Colonic mucosa (tissue), 4 donors: ENCODE measurements around the gene ABCC5. TPM values are rescaled to one million over a fixed set of nuclear protein-coding genes. Genes with fewer than 3 reads are reported as not detected.

Experiments
- DNase-seq: peaks from one replicate; pipeline ENCODE4 v3.0.0-alpha.2; 2020
- H3K27ac ChIP-seq: fragments of 200-600 bp; one replicate; pipeline ENCODE4 v1.8.0; 2021
- H3K27me3 ChIP-seq: fragments of 200-600 bp; one replicate; pipeline ENCODE4 v1.8.0; 2021
- H3K36me3 ChIP-seq: fragments of 200-600 bp; one replicate; pipeline ENCODE4 v1.8.0; 2021
- H3K4me1 ChIP-seq: fragments of 200-600 bp; one replicate; pipeline ENCODE4 v1.8.0; 2021; ENCODE audit warnings: mild to moderate bottlenecking
- H3K4me3 ChIP-seq: fragments of 200-600 bp; one replicate; pipeline ENCODE4 v1.8.0; 2021
- H3K9ac ChIP-seq, 2 donors: one replicate each; pipeline ENCODE4 v1.7.0; 2013; ENCODE audit warnings: control low read depth in 2 of 2, low read depth in 2 of 2, low read length in 2 of 2
- H3K9me3 ChIP-seq: fragments of 200-600 bp; one replicate; pipeline ENCODE4 v1.8.0; 2021
- intact Hi-C: fragments of 100-400 bp; cut with DNase I; formaldehyde crosslinking; loops from one replicate; pipeline ENCODE4 v1.14.1; 2022
- total RNA-seq, 2 donors: library from RNA; stranded (reverse); fragmentation: NEBNext Ultra II Directional in 1 of 2; extraction: Animal tissue kit (Norgen Biotek cat#: 25700) in 1 of 2; gene quantifications; one replicate each; pipeline ENCODE4 v1.2.1, GENCODE V29; 2021
- TF ChIP-seq, protein P1 (sequence below): fragments of 200-600 bp; IDR thresholded peaks from one replicate; pipeline ENCODE4 v1.8.0; 2022; ENCODE audit warnings: antibody characterized with exemption, mild to moderate bottlenecking
- donor health status: healthy.
- donor health status: DM: no; HTN: no; CAD: no.
- donor health status: DM: no; HTN: no; CAD: no.

ABCC5 gene
- total RNA-seq, 2 donors from 2014 or later = 15.1 to 16.6 TPM

GRCh38 chr3:183980403-183980802 lies 37.3 kb downstream of the ABCC5 start:
- H3K4me3 ChIP-seq = no peak overlapping the region
- H3K9ac ChIP-seq = no peak overlapping the region
- TF ChIP-seq, protein P1, sequence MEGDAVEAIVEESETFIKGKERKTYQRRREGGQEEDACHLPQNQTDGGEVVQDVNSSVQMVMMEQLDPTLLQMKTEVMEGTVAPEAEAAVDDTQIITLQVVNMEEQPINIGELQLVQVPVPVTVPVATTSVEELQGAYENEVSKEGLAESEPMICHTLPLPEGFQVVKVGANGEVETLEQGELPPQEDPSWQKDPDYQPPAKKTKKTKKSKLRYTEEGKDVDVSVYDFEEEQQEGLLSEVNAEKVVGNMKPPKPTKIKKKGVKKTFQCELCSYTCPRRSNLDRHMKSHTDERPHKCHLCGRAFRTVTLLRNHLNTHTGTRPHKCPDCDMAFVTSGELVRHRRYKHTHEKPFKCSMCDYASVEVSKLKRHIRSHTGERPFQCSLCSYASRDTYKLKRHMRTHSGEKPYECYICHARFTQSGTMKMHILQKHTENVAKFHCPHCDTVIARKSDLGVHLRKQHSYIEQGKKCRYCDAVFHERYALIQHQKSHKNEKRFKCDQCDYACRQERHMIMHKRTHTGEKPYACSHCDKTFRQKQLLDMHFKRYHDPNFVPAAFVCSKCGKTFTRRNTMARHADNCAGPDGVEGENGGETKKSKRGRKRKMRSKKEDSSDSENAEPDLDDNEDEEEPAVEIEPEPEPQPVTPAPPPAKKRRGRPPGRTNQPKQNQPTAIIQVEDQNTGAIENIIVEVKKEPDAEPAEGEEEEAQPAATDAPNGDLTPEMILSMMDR = no peak
- H3K4me1 ChIP-seq = no peaks in the 10 kb centered on the region
- no peaks in the 10 kb centered on the region for H3K36me3 ChIP-seq
- H3K9me3 ChIP-seq = no peaks in the 10 kb centered on the region
- no peak for DNase-seq
- H3K27ac ChIP-seq = no peak overlapping the region
- intact Hi-C loops = no loop called here
- H3K27me3 ChIP-seq = no peaks in the 10 kb centered on the region

GRCh38 chr3:183975981-183976662 lies 41.6 kb downstream of the ABCC5 start:
- Histone ChIP-seq H3K9ac (no peak overlapping the region), H3K27me3 (no peaks in the 10 kb centered on the region), H3K4me1 (no peaks in the 10 kb centered on the region), H3K9me3 (no peaks in the 10 kb centered on the region), H3K36me3 (no peaks in the 10 kb centered on the region), H3K27ac (no peak overlapping the region), H3K4me3 (no peak overlapping the region)
- intact Hi-C loops = no loop called here
- DNase-seq = no peak
- TF ChIP-seq, protein P1 = no peak

GRCh38 chr3:183968666-183969245 lies 48.9 kb downstream of the ABCC5 start:
- intact Hi-C loops = no loop called here
- Histone ChIP-seq H3K9me3 (no peaks in the 10 kb centered on the region), H3K36me3 (peaks cover 7% of the 10 kb centered on the region), H3K27ac (no peak overlapping the region), H3K9ac (no peak overlapping the region), H3K4me3 (no peak overlapping the region), H3K27me3 (no peaks in the 10 kb centered on the region), H3K4me1 (no peaks in the 10 kb centered on the region)
- TF ChIP-seq, protein P1 = no peak
- no peak for DNase-seq

- Histone ChIP-seq H3K9me3 (no peaks in the 10 kb centered on the region), H3K27ac (no peak overlapping the region), H3K36me3 (peaks cover 7% of the 10 kb centered on the region), H3K9ac (no peak overlapping the region), H3K4me3 (no peak overlapping the region), H3K27me3 (no peaks in the 10 kb centered on the region), H3K4me1 (no peaks in the 10 kb centered on the region)
- intact Hi-C loops = no loop called here
- TF ChIP-seq, protein P1 = no peak
- no peak for DNase-seq
Measured at GRCh38 chr3:183967693-183968092, 50.0 kb downstream of the ABCC5 start.

DNA sequence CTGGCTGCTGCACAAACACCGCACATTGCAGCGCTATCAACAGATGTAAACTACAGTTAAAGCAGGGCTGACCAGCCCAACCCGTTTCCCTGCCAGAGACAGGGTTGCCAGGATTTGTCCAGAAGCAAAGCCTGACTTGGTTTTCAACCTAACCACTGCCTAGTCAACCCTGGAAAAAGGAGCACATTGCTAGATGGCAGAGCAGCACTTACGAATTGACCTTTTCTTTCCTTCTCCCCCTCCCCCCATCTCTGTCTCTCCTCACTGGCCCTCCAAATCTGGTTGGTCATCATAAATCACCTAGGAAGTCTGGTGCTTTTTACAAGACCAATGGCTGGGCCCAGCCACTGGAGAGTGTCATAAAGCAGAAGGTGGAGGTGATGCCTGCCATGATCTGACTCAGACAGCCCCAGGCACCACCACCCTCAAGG lies 51.3 kb downstream of the ABCC5 start:
- intact Hi-C loops = no loop called here
- TF ChIP-seq, protein P1 = no peak

More for the DNA sequence above, 51.3 kb downstream of the ABCC5 start:
- H3K9me3 ChIP-seq = no peaks in the 10 kb centered on the region
- H3K4me1 ChIP-seq = no peaks in the 10 kb centered on the region
- no peak for DNase-seq
- no peak overlapping the region for H3K9ac ChIP-seq
- H3K36me3 ChIP-seq = peaks cover 7% of the 10 kb centered on the region
- no peak overlapping the region for H3K4me3 ChIP-seq
- no peaks in the 10 kb centered on the region for H3K27me3 ChIP-seq
- H3K27ac ChIP-seq = no peak overlapping the region
